ENCODE measurements around the gene SOX13.

Gene SOX13

GRCh38 chr1:204132718-204133117 is 59.8 kb downstream of the SOX13 start:
- no peak for DNase-seq (ENCODE audit: low spot score)

GRCh38 chr1:204134103-204134502 is 61.2 kb downstream of the SOX13 start:
- no peak for DNase-seq (ENCODE audit: low spot score)

- DNase-seq (ENCODE audit: low spot score) = no peak
Observed at GRCh38 chr1:204136814-204137213, 63.9 kb downstream of the SOX13 start.

GRCh38 chr1:204139088-204139487 is 66.2 kb downstream of the SOX13 start:
- DNase-seq (ENCODE audit: low spot score) = no peak

- DNase-seq (ENCODE audit: low spot score) = no peak
Observed at GRCh38 chr1:204139952-204140351, 67.0 kb downstream of the SOX13 start.

GRCh38 chr1:204141131-204141530 is 68.2 kb downstream of the SOX13 start:
- no peak for DNase-seq (ENCODE audit: low spot score)

- no peak for DNase-seq (ENCODE audit: low spot score)
Observed at GRCh38 chr1:204142032-204142974, 69.4 kb downstream of the SOX13 start.

- no peak for DNase-seq (ENCODE audit: low spot score)
Observed at GRCh38 chr1:204143276-204144041, 70.5 kb downstream of the SOX13 start.

- no peak for DNase-seq (ENCODE audit: low spot score)
Observed at GRCh38 chr1:204145033-204145504, 72.2 kb downstream of the SOX13 start.

GRCh38 chr1:204146309-204146708 is 73.4 kb downstream of the SOX13 start:
- DNase-seq (ENCODE audit: low spot score) = no peak

GRCh38 chr1:204146965-204147364 is 74.0 kb downstream of the SOX13 start:
- DNase-seq (ENCODE audit: low spot score) = no peak

GRCh38 chr1:204147406-204148383 is 74.8 kb downstream of the SOX13 start:
- no peak for DNase-seq (ENCODE audit: low spot score)

- no peak for DNase-seq (ENCODE audit: low spot score)
Observed at GRCh38 chr1:204149107-204149506, 76.2 kb downstream of the SOX13 start.

GRCh38 chr1:204149635-204150565 is 77.0 kb downstream of the SOX13 start:
- DNase-seq (ENCODE audit: low spot score) = no peak

- DNase-seq (ENCODE audit: low spot score) = no peak
Observed at GRCh38 chr1:204150702-204151551, 78.0 kb downstream of the SOX13 start.

GRCh38 chr1:204151552-204152309 is 78.8 kb downstream of the SOX13 start, which contains the start of gene ETNK2:
TSS of gene ETNK2 (minus strand) at chr1:204152044. CDS start at chr1:204151852, 192 bp downstream.
- DNase-seq (ENCODE audit: low spot score) = no peak

- DNase-seq (ENCODE audit: low spot score) = no peak
Observed at GRCh38 chr1:204152310-204153044, 79.6 kb downstream of the SOX13 start.

- no peak for DNase-seq (ENCODE audit: low spot score)
Observed at GRCh38 chr1:204153667-204154066, 80.8 kb downstream of the SOX13 start.
